Cerebellar cortex (tissue), 1 donor: ENCODE data around the gene CCM2L.
A peak's percentile ranks its signal among the peaks of the same experiment; 100 is the strongest.

Source experiments
- DNase-seq: peaks from one replicate; pipeline ENCODE4 v3.0.0-alpha.2; 2015; ENCODE audit warnings: low spot score

CCM2L gene

GRCh38 chr20:31992086-31992485, 18.2 kb upstream of the CCM2L start:
- DNase-seq: peak; percentile 92

- DNase-seq: no peak
Observed at GRCh38 chr20:31996996-31997395, 13.2 kb upstream of the CCM2L start.

GRCh38 chr20:31998246-31998645, 12.0 kb upstream of the CCM2L start:
- no peak for DNase-seq

GRCh38 chr20:32003325-32003724, 6.9 kb upstream of the CCM2L start:
- DNase-seq: no peak

GRCh38 chr20:32004963-32005362, 5.3 kb upstream of the CCM2L start:
- DNase-seq: peak; percentile 72

- no peak for DNase-seq
Observed at GRCh38 chr20:32006053-32006452, 4.2 kb upstream of the CCM2L start.

- peak; percentile 94 for DNase-seq
Observed at GRCh38 chr20:32006841-32007786, 3.1 kb upstream of the CCM2L start.

- peak; percentile 91 for DNase-seq
Observed at GRCh38 chr20:32007787-32008616, 2.2 kb upstream of the CCM2L start.

GRCh38 chr20:32009564-32009963, 674 bp upstream of the CCM2L start:
- no peak for DNase-seq

- no peak for DNase-seq
Observed at GRCh38 chr20:32010666-32011065, 428 bp downstream of the CCM2L start.

GRCh38 chr20:32012159-32012688, 2.0 kb downstream of the CCM2L start:
- DNase-seq: no peak

GRCh38 chr20:32013326-32013725, 3.1 kb downstream of the CCM2L start:
- DNase-seq: no peak

GRCh38 chr20:32017711-32018251, 7.5 kb downstream of the CCM2L start:
- DNase-seq: peak; percentile 84

- DNase-seq: peak; percentile 86
Observed at GRCh38 chr20:32018269-32019155, 8.3 kb downstream of the CCM2L start.

GRCh38 chr20:32019156-32019510, 8.9 kb downstream of the CCM2L start:
- DNase-seq: peak; percentile 26

- DNase-seq: peak; percentile 16
Observed at GRCh38 chr20:32019563-32020463, 9.6 kb downstream of the CCM2L start.

GRCh38 chr20:32021091-32021490, 10.9 kb downstream of the CCM2L start:
- DNase-seq: peak; percentile 2

GRCh38 chr20:32024683-32025295, 14.6 kb downstream of the CCM2L start:
- peak; percentile 32 for DNase-seq

- no peak for DNase-seq
Observed at GRCh38 chr20:32027643-32028042, 17.4 kb downstream of the CCM2L start.
